A549 treated with ZK216348 at 1 μM for 4 hours (cell line): Measurements from ENCODE around the gene ADGRG6. TPM values are rescaled to one million over a fixed set of nuclear protein-coding genes. Genes with fewer than 3 reads are reported as not detected.

ENCODE experiments used
- total RNA-seq: library from RNA; stranded (reverse); fragments of 200-300 nt; extraction: Qiagen RNA extraction; gene quantifications from 5 replicates; pipeline ENCODE4 v1.2.3, GENCODE V29; 2022; ENCODE audit warnings: low read depth

ADGRG6 gene
- 37.0 to 76.6 TPM (median 63.3 TPM) in 5 replicates for total RNA-seq

DNA sequence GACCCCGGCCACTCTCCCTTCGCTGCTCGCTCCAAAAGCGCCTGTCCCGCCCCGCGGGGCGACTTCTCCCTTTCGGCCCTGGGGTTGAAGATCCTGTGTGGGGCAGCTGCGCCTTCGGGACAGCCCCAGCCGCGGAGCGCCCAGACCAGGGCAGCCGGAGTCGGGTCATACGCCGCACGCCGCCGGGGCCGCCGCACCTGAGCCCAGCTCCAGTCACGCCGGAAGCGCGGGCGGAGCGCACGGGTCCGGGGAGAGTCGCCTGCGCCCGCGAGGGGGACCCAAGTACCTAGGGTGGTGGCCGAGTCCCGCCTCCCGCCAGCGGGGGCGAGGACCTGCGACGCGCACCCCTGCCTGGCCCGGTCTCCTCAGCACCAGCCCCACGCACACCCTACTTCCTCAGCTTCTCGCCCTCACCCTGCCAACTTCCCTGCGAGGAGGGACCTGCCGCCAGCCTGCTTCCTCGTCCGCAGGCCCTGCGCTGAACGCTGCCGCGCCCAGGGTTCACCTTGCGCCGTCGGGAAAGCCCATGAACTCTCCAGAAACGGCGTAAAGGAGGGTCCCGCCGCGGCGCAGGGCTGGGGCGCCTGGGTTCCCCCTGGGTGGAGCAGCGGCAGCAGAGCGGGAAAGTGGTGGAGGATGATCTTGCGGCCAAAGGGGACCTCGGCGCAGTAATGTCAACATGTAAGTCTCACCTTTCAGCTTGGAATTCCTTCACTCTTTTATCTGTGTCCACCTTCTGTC, at the start of gene ADGRG6:
ADGRG6 (plus strand) TSS at position 357 of the 741 bp plus-strand sequence; CDS start at position 680, 323 bp downstream.

Other genes with a start within 250 kb of the ADGRG6 start
- gene GJE1, start 169.1 kb upstream of the ADGRG6 start, total RNA-seq: not detected in 5 replicates
- gene NMBR, start 154.9 kb upstream of the ADGRG6 start, total RNA-seq: not detected in 5 replicates
- 36.0 to 47.9 TPM (median 44.2 TPM) in 5 replicates for gene VTA1, start 154.7 kb upstream of the ADGRG6 start, total RNA-seq